Loucy (cell line): ENCODE data around the gene PTER.

Experiments used
- H2AFZ ChIP-seq: fragments of 200-600 bp; sonication (generic); 2 replicates; pipeline ENCODE4 v1.6.0; 2016; ENCODE audit warnings: antibody characterized with exemption, mild to moderate bottlenecking, low read length, moderate library complexity
- H3F3A ChIP-seq: fragments of 200-600 bp; 2 replicates; pipeline ENCODE4 v1.6.0; 2016; ENCODE audit warnings: antibody characterized with exemption, low read depth, mild to moderate bottlenecking
- H3K27me3 ChIP-seq: fragments of 200-600 bp; sonication (generic); 2 replicates; pipeline ENCODE4 v1.6.1; 2014; ENCODE audit warnings: low read length, mild to moderate bottlenecking; ENCODE audit not compliant: insufficient read depth, poor library complexity, severe bottlenecking
- H3K36me3 ChIP-seq: fragments of 200-600 bp; sonication (generic); 2 replicates; pipeline ENCODE4 v1.6.1; 2016; ENCODE audit warnings: low read length; ENCODE audit not compliant: insufficient read depth
- H3K4me1 ChIP-seq: fragments of 200-600 bp; sonication (generic); 2 replicates; pipeline ENCODE4 v1.5.1; 2014; ENCODE audit warnings: low read length, mild to moderate bottlenecking; ENCODE audit not compliant: insufficient read depth, poor library complexity, severe bottlenecking
- H3K4me2 ChIP-seq: fragments of 200-600 bp; sonication (generic); 2 replicates; pipeline ENCODE4 v1.6.0; 2014; ENCODE audit warnings: antibody characterized with exemption, low read length, low read depth, mild to moderate bottlenecking; ENCODE audit not compliant: poor library complexity, severe bottlenecking
- H3K4me3 ChIP-seq: fragments of 200-600 bp; sonication (generic); 2 replicates; pipeline ENCODE4 v1.5.1; 2014; ENCODE audit warnings: low read length, mild to moderate bottlenecking, mixed read lengths; ENCODE audit not compliant: poor library complexity, severe bottlenecking
- H3K79me2 ChIP-seq: fragments of 200-600 bp; sonication (generic); 2 replicates; pipeline ENCODE4 v1.6.1; 2014; ENCODE audit warnings: low read length; ENCODE audit not compliant: insufficient read depth
- H3K9ac ChIP-seq: fragments of 200-600 bp; sonication (generic); 2 replicates; pipeline ENCODE4 v1.6.0; 2014; ENCODE audit warnings: mild to moderate bottlenecking, low read depth, low read length, moderate library complexity; ENCODE audit not compliant: poor library complexity, severe bottlenecking
- H3K9me2 ChIP-seq: fragments of 200-600 bp; sonication (generic); replicated peaks from 2 replicates; pipeline ENCODE4 v1.6.1; 2016; ENCODE audit warnings: low read depth, low read length, mixed read lengths
- H3K9me3 ChIP-seq: fragments of 200-600 bp; sonication (generic); 2 replicates; pipeline ENCODE4 v1.6.1; 2014; ENCODE audit warnings: mild to moderate bottlenecking, antibody characterized with exemption, low read length, low read depth; ENCODE audit not compliant: insufficient read depth
- H4K20me1 ChIP-seq: fragments of 200-600 bp; sonication (generic); 2 replicates; pipeline ENCODE4 v1.6.0; 2014; ENCODE audit warnings: antibody characterized with exemption, low read length, mild to moderate bottlenecking; ENCODE audit not compliant: insufficient read depth, poor library complexity, severe bottlenecking
- CTCF ChIP-seq: fragments of 200-600 bp; sonication (generic); conservative IDR thresholded peaks from 2 replicates; pipeline ENCODE4 v1.5.1; 2014; ENCODE audit warnings: mild to moderate bottlenecking, antibody characterized with exemption, low read length
- EZH2phosphoT487 ChIP-seq: fragments of 200-600 bp; IDR thresholded peaks from 2 replicates; pipeline ENCODE4 v1.6.1; 2018; ENCODE audit warnings: antibody characterized with exemption, mild to moderate bottlenecking, moderate library complexity, borderline replicate concordance

The PTER gene

GRCh38 chr10:16449454-16449853 lies 12.6 kb downstream of the PTER start:
- Histone ChIP-seq H3K9ac (no peak overlapping the region), H3K27me3 (no peaks in the 10 kb centered on the region), H3F3A (no peaks in the 10 kb centered on the region), H2AFZ (no peak overlapping the region), H3K4me1 (no peaks in the 10 kb centered on the region), H3K36me3 (no peaks in the 10 kb centered on the region), H3K4me3 (no peak overlapping the region), H3K9me2 (no peaks in the 10 kb centered on the region), H3K79me2 (peaks cover 53% of the 10 kb centered on the region; the same call in 1 of the 2 replicates), H3K4me2 (no peak overlapping the region), H4K20me1 (peaks cover 6% of the 10 kb centered on the region), H3K9me3 (no peaks in the 10 kb centered on the region)
- TF ChIP-seq CTCF (no peak), EZH2phosphoT487 (no peak)

- H3K79me2 ChIP-seq, result no peaks in the 10 kb centered on the region
- H3K9me2 ChIP-seq, result no peaks in the 10 kb centered on the region
- H2AFZ ChIP-seq, result no peak overlapping the region
- H3K27me3 ChIP-seq, result no peaks in the 10 kb centered on the region
- H3K9ac ChIP-seq, result no peak overlapping the region
- H3K4me3 ChIP-seq, result no peak overlapping the region
- H3K9me3 ChIP-seq, result no peaks in the 10 kb centered on the region
- H3K36me3 ChIP-seq, result no peaks in the 10 kb centered on the region
- H3K4me2 ChIP-seq, result no peak overlapping the region
- TF ChIP-seq CTCF, result no peak
- TF ChIP-seq EZH2phosphoT487, result no peak
- H3K4me1 ChIP-seq, result no peaks in the 10 kb centered on the region
- no peaks in the 10 kb centered on the region for H3F3A ChIP-seq
- no peaks in the 10 kb centered on the region for H4K20me1 ChIP-seq
Measured at GRCh38 chr10:16458166-16458955, 21.6 kb downstream of the PTER start.

- Histone ChIP-seq H3K27me3 (no peaks in the 10 kb centered on the region), H3K9me3 (0 out of 2 replicates have a peak, but pooled peaks cover 4% of the 10 kb centered on the region), H3K9me2 (no peaks in the 10 kb centered on the region), H2AFZ (no peak overlapping the region), H3K4me1 (no peaks in the 10 kb centered on the region), H3K4me3 (no peak overlapping the region), H3K36me3 (peaks cover 5% of the 10 kb centered on the region; the same call in 1 of the 2 replicates), H3K9ac (no peak overlapping the region), H4K20me1 (no peaks in the 10 kb centered on the region), H3K4me2 (no peak overlapping the region), H3K79me2 (no peaks in the 10 kb centered on the region; the same call in 1 of the 2 replicates), H3F3A (no peaks in the 10 kb centered on the region)
- TF ChIP-seq EZH2phosphoT487, result no peak
- TF ChIP-seq CTCF, result no peak
Measured at GRCh38 chr10:16459423-16459939, 22.7 kb downstream of the PTER start.
